GM12874 (cell line): ENCODE measurements around the gene KMT2D.

ENCODE experiments used
- CTCF ChIP-seq: IDR thresholded peaks from 2 replicates; pipeline ENCODE4 v1.5.1; 2011; ENCODE audit warnings: low read depth, mild to moderate bottlenecking, control low read depth, low read length, moderate library complexity; ENCODE audit not compliant: insufficient read depth

KMT2D gene

GRCh38 chr12:49023812-49024211, 36.8 kb downstream of the KMT2D start:
- no peak for TF ChIP-seq CTCF

GRCh38 chr12:49022558-49023178, 37.9 kb downstream of the KMT2D start:
- no peak for TF ChIP-seq CTCF

GRCh38 chr12:49021292-49021915, 39.2 kb downstream of the KMT2D start:
- no peak for TF ChIP-seq CTCF

GRCh38 chr12:49020441-49020840, 40.2 kb downstream of the KMT2D start:
- no peak for TF ChIP-seq CTCF

GRCh38 chr12:49019443-49020324, 40.9 kb downstream of the KMT2D start:
- peak; percentile 55 for TF ChIP-seq CTCF

- no peak for TF ChIP-seq CTCF
Measured at GRCh38 chr12:49019120-49019430, 41.5 kb downstream of the KMT2D start.
